ENCODE measurements around the gene EIF4A2.

DNA sequence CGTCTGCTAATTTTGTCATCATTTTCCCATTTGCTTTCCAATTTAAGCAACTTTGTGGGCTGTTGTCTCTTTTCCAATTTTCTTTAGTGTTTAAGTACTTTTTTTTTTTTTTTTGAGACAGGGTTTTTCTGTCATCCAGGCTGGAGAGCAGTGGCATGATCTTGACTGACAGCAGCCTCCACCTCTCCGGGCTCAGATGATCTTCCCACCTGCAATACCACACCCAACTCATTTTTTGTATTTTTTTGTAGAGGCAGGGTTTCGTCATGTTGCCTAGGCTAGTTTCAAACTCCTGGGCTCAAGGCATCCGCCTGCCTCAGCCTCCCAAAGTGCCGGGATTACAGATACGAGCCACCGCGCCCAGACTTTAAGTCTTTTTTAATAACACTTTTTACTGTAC, 26.2 kb upstream of the EIF4A2 start:
- TF ChIP-seq, protein P1, sequence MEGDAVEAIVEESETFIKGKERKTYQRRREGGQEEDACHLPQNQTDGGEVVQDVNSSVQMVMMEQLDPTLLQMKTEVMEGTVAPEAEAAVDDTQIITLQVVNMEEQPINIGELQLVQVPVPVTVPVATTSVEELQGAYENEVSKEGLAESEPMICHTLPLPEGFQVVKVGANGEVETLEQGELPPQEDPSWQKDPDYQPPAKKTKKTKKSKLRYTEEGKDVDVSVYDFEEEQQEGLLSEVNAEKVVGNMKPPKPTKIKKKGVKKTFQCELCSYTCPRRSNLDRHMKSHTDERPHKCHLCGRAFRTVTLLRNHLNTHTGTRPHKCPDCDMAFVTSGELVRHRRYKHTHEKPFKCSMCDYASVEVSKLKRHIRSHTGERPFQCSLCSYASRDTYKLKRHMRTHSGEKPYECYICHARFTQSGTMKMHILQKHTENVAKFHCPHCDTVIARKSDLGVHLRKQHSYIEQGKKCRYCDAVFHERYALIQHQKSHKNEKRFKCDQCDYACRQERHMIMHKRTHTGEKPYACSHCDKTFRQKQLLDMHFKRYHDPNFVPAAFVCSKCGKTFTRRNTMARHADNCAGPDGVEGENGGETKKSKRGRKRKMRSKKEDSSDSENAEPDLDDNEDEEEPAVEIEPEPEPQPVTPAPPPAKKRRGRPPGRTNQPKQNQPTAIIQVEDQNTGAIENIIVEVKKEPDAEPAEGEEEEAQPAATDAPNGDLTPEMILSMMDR (IDR thresholded peaks at IDR 0.05; ENCODE audit: low read length) = no peak
- TF ChIP-seq EZH2 (IDR thresholded peaks at IDR 0.05; ENCODE audit: borderline replicate concordance, low read length) = no peak
